HCT116 (cell line): ENCODE measurements around the gene PLB1. TPM values are rescaled to one million over a fixed set of nuclear protein-coding genes. Genes with fewer than 3 reads are reported as not detected.

Experiments used
- ATAC-seq: fragments of 200-7000 bp; cut with Tn5 transposase; 2 replicates; pipeline ENCODE4 v1.9.1; 2020; ENCODE audit warnings: mild to moderate bottlenecking, moderate library complexity
- BruUV-seq: library from RNA; stranded (reverse); fragments of 400-500 nt; replicated peaks from 2 replicates; lab custom pipeline; 2021; lab: Mats Ljungman, UMichigan
- CTCF ChIA-PET: fragments of 300-600 bp; sonication (Branson Sonifier 250); formaldehyde crosslinking; loops from one replicate; lab custom pipeline; 2021; ENCODE audit warnings: antibody characterized with exemption; lab: Charles Lee
- POLR2A ChIA-PET: fragments of 300-600, 350-600 bp; sonication (Branson Sonifier 250); formaldehyde crosslinking; loops from one replicate; lab custom pipeline; 2021; ENCODE audit warnings: antibody characterized with exemption; lab: Charles Lee
- RAD21 ChIA-PET, 2 experiments: fragments of 300-600 bp; sonication (Branson Sonifier 250); formaldehyde crosslinking; loops; one replicate each; lab custom pipeline; 2023; ENCODE audit warnings: low total read pairs in 2 of 2; ENCODE audit not compliant: uncharacterized antibody in 2 of 2, unreplicated experiment in 2 of 2, low non-redundant PET in 1 of 2; lab: Charles Lee
- DNase-seq: peaks from one replicate; pipeline ENCODE4 v3.0.0-alpha.2; 2010; ENCODE audit warnings: low read depth, low spot score
- H2AFZ ChIP-seq: fragments of 200-600 bp; shearing (Covaris generic), sonication (generic); 2 replicates; pipeline ENCODE4 v1.6.1; 2017; ENCODE audit warnings: low read depth, mixed run types, mixed read lengths, antibody characterized with exemption, low read length; ENCODE audit not compliant: poor library complexity, severe bottlenecking
- H3K27ac ChIP-seq: 2 replicates; pipeline ENCODE4 v1.5.1; 2012; ENCODE audit warnings: low read depth, low read length
- H3K27me3 ChIP-seq: fragments of 200-600 bp; sonication (generic); 2 replicates; pipeline ENCODE4 v1.6.1; 2016; ENCODE audit warnings: mixed run types, low read length, mixed read lengths; ENCODE audit not compliant: insufficient read depth
- H3K36me3 ChIP-seq, 2 experiments: fragments of 200-500 bp in 1 of 2; fragments of 200-600 bp in 1 of 2; sonication (Bioruptor generic) in 1 of 2; sonication (generic) in 1 of 2; 2 replicates each; pipeline versions ENCODE4 v1.5.1 to v1.6.1; 2014 to 2016; ENCODE audit warnings: low read length in 2 of 2, inconsistent platforms in 1 of 2, mixed read lengths in 1 of 2, mixed run types in 1 of 2; ENCODE audit not compliant: insufficient read depth in 2 of 2, control insufficient read depth in 1 of 2
- H3K4me1 ChIP-seq, 2 experiments: fragments of 200-600 bp in 1 of 2; sonication (generic) in 1 of 2; 2 replicates each; pipeline versions ENCODE4 v1.5.1 to v1.6.1; 2012 to 2017; ENCODE audit warnings: low read length in 2 of 2, inconsistent platforms in 1 of 2, mild to moderate bottlenecking in 1 of 2, mixed read lengths in 1 of 2, mixed run types in 1 of 2, moderate library complexity in 1 of 2; ENCODE audit not compliant: insufficient read depth in 2 of 2, control insufficient read depth in 1 of 2
- H3K4me2 ChIP-seq: fragments of 200-600 bp; sonication (generic); 2 replicates; pipeline ENCODE4 v1.6.1; 2017; ENCODE audit warnings: mixed run types, low read length, mixed read lengths
- H3K4me3 ChIP-seq, 2 experiments: fragments of 200-600 bp in 1 of 2; sonication (generic) in 1 of 2; replicated peaks in 1 of 2; 2 replicates each; pipeline ENCODE4 v1.5.1; 2011 to 2016; ENCODE audit warnings: low read length in 2 of 2, control low read depth in 1 of 2, low read depth in 1 of 2, mild to moderate bottlenecking in 1 of 2, mixed read lengths in 1 of 2, mixed run types in 1 of 2
- H3K79me2 ChIP-seq: fragments of 200-600 bp; sonication (generic); 2 replicates; pipeline ENCODE4 v1.6.1; 2017; ENCODE audit warnings: mild to moderate bottlenecking, mixed run types, low read length, moderate library complexity, mixed read lengths; ENCODE audit not compliant: insufficient read depth
- H3K9ac ChIP-seq: fragments of 200-600 bp; sonication (generic); 2 replicates; pipeline ENCODE4 v1.6.1; 2016; ENCODE audit warnings: low read length, mixed read lengths
- H3K9me2 ChIP-seq: fragments of 200-600 bp; sonication (generic), shearing (Covaris generic); 2 replicates; pipeline ENCODE4 v1.6.1; 2017; ENCODE audit warnings: mixed run types, mild to moderate bottlenecking, moderate library complexity; ENCODE audit not compliant: insufficient read depth
- H3K9me3 ChIP-seq, 2 experiments: fragments of 200-500 bp in 1 of 2; fragments of 200-600 bp in 1 of 2; sonication (Bioruptor generic) in 1 of 2; sonication (generic) in 1 of 2; 2 replicates each; pipeline ENCODE4 v1.6.1; 2014 to 2017; ENCODE audit warnings: low read length in 2 of 2, mixed read lengths in 2 of 2, inconsistent platforms in 1 of 2, low read depth in 1 of 2, mild to moderate bottlenecking in 1 of 2, mixed run types in 1 of 2, moderate library complexity in 1 of 2; ENCODE audit not compliant: control insufficient read depth in 1 of 2, insufficient read depth in 1 of 2
- H4K20me1 ChIP-seq: fragments of 200-600 bp; sonication (generic), shearing (Covaris generic); 2 replicates; pipeline ENCODE4 v1.6.1; 2017; ENCODE audit warnings: mixed run types, mild to moderate bottlenecking, moderate library complexity; ENCODE audit not compliant: insufficient read depth
- ATF3 ChIP-seq: IDR thresholded peaks from 2 replicates; pipeline ENCODE4 v1.6.1; 2012
- CBX3 ChIP-seq: IDR thresholded peaks from 2 replicates; pipeline ENCODE4 v1.6.1; 2012; ENCODE audit warnings: low read depth
- CEBPB ChIP-seq: IDR thresholded peaks from 2 replicates; pipeline ENCODE4 v1.6.1; 2012; ENCODE audit warnings: low read depth
- CTCF ChIP-seq, 3 experiments: fragments of 200-600 bp in 1 of 3; sonication (generic) in 1 of 3; IDR thresholded peaks in 2 of 3; conservative IDR thresholded peaks in 1 of 3; 2 replicates each; pipeline ENCODE4 v1.5.1; 2012 to 2017; ENCODE audit warnings: low read depth in 2 of 3, low read length in 2 of 3, antibody characterized with exemption in 1 of 3, borderline replicate concordance in 1 of 3, control low read depth in 1 of 3, mild to moderate bottlenecking in 1 of 3, mixed read lengths in 1 of 3, mixed run types in 1 of 3, moderate library complexity in 1 of 3; ENCODE audit not compliant: insufficient read depth in 1 of 3
- EGR1 ChIP-seq: IDR thresholded peaks from 2 replicates; pipeline ENCODE4 v1.6.1; 2012; ENCODE audit warnings: low read depth
- ELF1 ChIP-seq: IDR thresholded peaks from 2 replicates; pipeline ENCODE4 v1.6.1; 2012; ENCODE audit warnings: low read depth, borderline replicate concordance
- EZH2 ChIP-seq: fragments of 200-600 bp; sonication (generic); IDR thresholded peaks from 2 replicates; pipeline ENCODE4 v1.6.1; 2017; ENCODE audit warnings: antibody characterized with exemption, mixed run types
- EZH2phosphoT487 ChIP-seq: fragments of 200-600 bp; IDR thresholded peaks from 2 replicates; pipeline ENCODE4 v1.6.1; 2018; ENCODE audit warnings: antibody characterized with exemption, borderline replicate concordance
- JUND ChIP-seq: IDR thresholded peaks from 2 replicates; pipeline ENCODE4 v1.6.1; 2012
- RAD21 ChIP-seq: IDR thresholded peaks from 2 replicates; pipeline ENCODE4 v1.6.1; 2012; ENCODE audit warnings: low read depth, mild to moderate bottlenecking
- REST ChIP-seq: IDR thresholded peaks from 2 replicates; pipeline ENCODE4 v1.6.1; 2012; ENCODE audit warnings: low read depth
- SIN3A ChIP-seq: IDR thresholded peaks from 2 replicates; pipeline ENCODE4 v1.6.1; 2012; ENCODE audit warnings: low read depth
- SP1 ChIP-seq: IDR thresholded peaks from 2 replicates; pipeline ENCODE4 v1.6.1; 2012; ENCODE audit warnings: low read depth
- SRF ChIP-seq: IDR thresholded peaks from 2 replicates; pipeline ENCODE4 v1.6.1; 2012; ENCODE audit warnings: low read depth
- TCF7L2 ChIP-seq: IDR thresholded peaks from 2 replicates; pipeline ENCODE4 v1.7.0; 2011; ENCODE audit warnings: borderline replicate concordance, inconsistent platforms; ENCODE audit not compliant: insufficient read depth, insufficient read length; ENCODE audit errors: extremely low read depth
- YY1 ChIP-seq: IDR thresholded peaks from 2 replicates; pipeline ENCODE4 v1.6.1; 2011; ENCODE audit warnings: low read length, low read depth, moderate library complexity, mild to moderate bottlenecking; ENCODE audit not compliant: insufficient replicate concordance; ENCODE audit errors: extremely low read depth
- ZBTB33 ChIP-seq: IDR thresholded peaks from 2 replicates; pipeline ENCODE4 v1.6.1; 2011; ENCODE audit warnings: mild to moderate bottlenecking, low read length, moderate library complexity; ENCODE audit not compliant: insufficient replicate concordance; ENCODE audit errors: extremely low read depth
- ZFX ChIP-seq: fragments of 450-650 bp; IDR thresholded peaks from 2 replicates; pipeline ENCODE4 v1.6.1; 2017
- ZNF274 ChIP-seq: fragments of 200-500 bp; sonication (Bioruptor generic); IDR thresholded peaks from 2 replicates; pipeline ENCODE4 v1.6.1; 2014; ENCODE audit warnings: mild to moderate bottlenecking, low read depth, low read length, inconsistent platforms
- intact Hi-C: fragments of 100-400 bp; cut with micrococcal nuclease; formaldehyde crosslinking; loops from 2 replicates; pipeline ENCODE4 v1.10.0; 2022
- total RNA-seq: library from RNA; stranded (reverse); gene quantifications from one replicate; pipeline ENCODE4 v1.2.1, GENCODE V29; 2021; ENCODE audit not compliant: unreplicated experiment

PLB1 gene
- total RNA-seq, 1 experiment from 2014 or later, result 0.49 TPM

GRCh38 chr2:28471701-28472236 is 24.1 kb upstream of the PLB1 start:
- Histone ChIP-seq H2AFZ (no peak overlapping the region), H3K27ac (no peak overlapping the region), H3K27me3 (no peaks in the 10 kb centered on the region), H3K4me2 (no peak overlapping the region), H3K4me1 (peaks cover 0 to 11% of the 10 kb centered on the region in 2 experiments; a peak in 1 of 4 replicates), H3K4me3 (no peak overlapping the region), H3K9me2 (no peaks in the 10 kb centered on the region), H3K79me2 (no peaks in the 10 kb centered on the region), H4K20me1 (no peaks in the 10 kb centered on the region), H3K36me3 (no peaks in the 10 kb centered on the region), H3K9me3 (no peaks in the 10 kb centered on the region), H3K9ac (no peak overlapping the region)
- CTCF ChIA-PET, result no interaction called here
- ATAC-seq (no peak), DNase-seq (no peak)
- no peak for TF ChIP-seq CBX3
- no peak for TF ChIP-seq CEBPB
- TF ChIP-seq CTCF (IDR thresholded peaks at IDR 0.05 in 2 of 3, conservative IDR thresholded peaks at IDR 0.05 in 1 of 3; ENCODE audit: borderline replicate concordance in 1 of 3, insufficient read depth in 1 of 3, low read depth in 2 of 3, low read length in 2 of 3), result no peak
- no peak for TF ChIP-seq EGR1
- TF ChIP-seq SP1, result no peak
- TF ChIP-seq TCF7L2, result no peak
- TF ChIP-seq YY1, result no peak
- TF ChIP-seq SRF, result no peak
- no peak for TF ChIP-seq ZNF274
- no peak for TF ChIP-seq REST
- no peak for TF ChIP-seq JUND
- no peak for TF ChIP-seq ZBTB33
- TF ChIP-seq ELF1, result no peak
- TF ChIP-seq EZH2, result no peak
- no peak for TF ChIP-seq EZH2phosphoT487
- no peak for TF ChIP-seq SIN3A
- TF ChIP-seq ATF3, result no peak
- TF ChIP-seq ZFX, result no peak
- TF ChIP-seq RAD21, result no peak
- POLR2A ChIA-PET, result no interaction called here
- RAD21 ChIA-PET, result no interaction called here
- intact Hi-C loops, result no loop called here
- BruUV-seq, result no TSS peak
